ENCODE results near the gene ANKRD13C.

Gene ANKRD13C

DNA sequence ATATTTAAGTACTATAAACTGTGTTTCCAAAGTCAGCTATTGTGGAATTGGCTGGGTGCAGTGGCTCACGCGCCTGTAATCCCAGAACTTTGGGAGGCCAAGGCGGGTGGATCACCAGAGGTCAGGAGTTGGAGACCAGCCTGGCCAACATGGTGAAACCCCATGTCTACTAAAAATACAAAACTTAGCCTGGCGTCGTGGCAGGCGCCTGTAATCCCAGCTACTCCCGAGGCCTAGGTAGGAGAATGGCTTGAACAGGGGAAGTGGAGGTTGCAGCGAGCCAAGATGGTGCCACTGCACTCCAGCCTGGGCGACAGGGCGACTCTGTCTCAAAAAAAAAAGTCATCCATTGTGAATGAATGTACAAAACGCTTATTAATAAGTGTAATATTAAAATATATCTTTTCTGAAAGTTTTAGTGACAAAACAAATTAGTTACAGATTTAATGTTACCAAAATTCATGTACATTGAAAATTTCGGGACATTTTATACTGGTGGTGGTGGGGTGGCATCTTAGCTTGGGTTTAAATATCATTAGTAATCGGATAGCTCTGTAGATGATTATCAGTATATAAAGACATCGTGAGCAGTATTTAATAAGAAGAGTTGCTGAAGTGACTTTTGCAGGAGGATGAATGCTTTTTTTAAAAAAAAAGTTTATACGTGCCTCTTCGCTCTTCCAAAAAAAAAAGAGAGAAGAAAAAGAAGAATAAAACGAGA is 133.8 kb downstream of the ANKRD13C start:
- no peak for DNase-seq (ENCODE audit: low read depth)
- peak overlapping the region; percentile 86 for H3K4me3 ChIP-seq (ENCODE audit: low read length)
- TF ChIP-seq, protein P1, sequence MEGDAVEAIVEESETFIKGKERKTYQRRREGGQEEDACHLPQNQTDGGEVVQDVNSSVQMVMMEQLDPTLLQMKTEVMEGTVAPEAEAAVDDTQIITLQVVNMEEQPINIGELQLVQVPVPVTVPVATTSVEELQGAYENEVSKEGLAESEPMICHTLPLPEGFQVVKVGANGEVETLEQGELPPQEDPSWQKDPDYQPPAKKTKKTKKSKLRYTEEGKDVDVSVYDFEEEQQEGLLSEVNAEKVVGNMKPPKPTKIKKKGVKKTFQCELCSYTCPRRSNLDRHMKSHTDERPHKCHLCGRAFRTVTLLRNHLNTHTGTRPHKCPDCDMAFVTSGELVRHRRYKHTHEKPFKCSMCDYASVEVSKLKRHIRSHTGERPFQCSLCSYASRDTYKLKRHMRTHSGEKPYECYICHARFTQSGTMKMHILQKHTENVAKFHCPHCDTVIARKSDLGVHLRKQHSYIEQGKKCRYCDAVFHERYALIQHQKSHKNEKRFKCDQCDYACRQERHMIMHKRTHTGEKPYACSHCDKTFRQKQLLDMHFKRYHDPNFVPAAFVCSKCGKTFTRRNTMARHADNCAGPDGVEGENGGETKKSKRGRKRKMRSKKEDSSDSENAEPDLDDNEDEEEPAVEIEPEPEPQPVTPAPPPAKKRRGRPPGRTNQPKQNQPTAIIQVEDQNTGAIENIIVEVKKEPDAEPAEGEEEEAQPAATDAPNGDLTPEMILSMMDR (conservative IDR thresholded peaks at IDR 0.05; ENCODE audit: low read depth, low read length): no peak

DNA sequence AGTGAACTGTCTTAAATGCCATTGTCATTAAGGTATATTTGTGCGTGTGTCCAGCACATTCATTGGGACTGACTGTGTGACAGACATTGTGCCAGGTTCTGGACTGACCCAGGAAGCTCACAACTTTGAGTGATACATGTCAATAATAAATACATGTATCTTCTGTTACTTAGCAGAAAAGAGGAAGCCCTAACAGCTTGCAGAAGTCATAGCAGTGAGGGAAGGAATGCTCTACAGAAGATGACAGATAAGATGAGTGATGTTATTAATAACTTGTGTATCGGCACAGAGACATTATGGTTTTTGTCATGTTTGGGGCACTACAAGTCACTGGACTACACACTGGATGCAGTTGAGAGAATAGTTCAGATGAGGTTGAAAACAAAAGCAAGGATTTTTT is 134.5 kb downstream of the ANKRD13C start:
- TF ChIP-seq, protein P1 (conservative IDR thresholded peaks at IDR 0.05; ENCODE audit: low read depth, low read length): no peak
- no peak for DNase-seq (ENCODE audit: low read depth)
- H3K4me3 ChIP-seq (ENCODE audit: low read length): no peak overlapping the region

- H3K4me3 ChIP-seq (ENCODE audit: low read length): no peak overlapping the region
- no peak for DNase-seq (ENCODE audit: low read depth)
- TF ChIP-seq, protein P1 (conservative IDR thresholded peaks at IDR 0.05; ENCODE audit: low read depth, low read length): no peak
Measured at GRCh38 chr1:70211541-70211940, 143.0 kb downstream of the ANKRD13C start.

- no peak for DNase-seq (ENCODE audit: low read depth)
- no peak overlapping the region for H3K4me3 ChIP-seq (ENCODE audit: low read length)
- TF ChIP-seq, protein P1 (conservative IDR thresholded peaks at IDR 0.05; ENCODE audit: low read depth, low read length): no peak
Measured at GRCh38 chr1:70210820-70211219, 143.7 kb downstream of the ANKRD13C start.

Measured in retinal pigment epithelial cell (primary cell).